Fibroblast of skin of abdomen (primary cell): ENCODE data around the gene TBC1D9.

Experiments used
- DNase-seq: peaks from one replicate; pipeline ENCODE4 v3.0.0-alpha.2; 2013

Gene TBC1D9

DNA sequence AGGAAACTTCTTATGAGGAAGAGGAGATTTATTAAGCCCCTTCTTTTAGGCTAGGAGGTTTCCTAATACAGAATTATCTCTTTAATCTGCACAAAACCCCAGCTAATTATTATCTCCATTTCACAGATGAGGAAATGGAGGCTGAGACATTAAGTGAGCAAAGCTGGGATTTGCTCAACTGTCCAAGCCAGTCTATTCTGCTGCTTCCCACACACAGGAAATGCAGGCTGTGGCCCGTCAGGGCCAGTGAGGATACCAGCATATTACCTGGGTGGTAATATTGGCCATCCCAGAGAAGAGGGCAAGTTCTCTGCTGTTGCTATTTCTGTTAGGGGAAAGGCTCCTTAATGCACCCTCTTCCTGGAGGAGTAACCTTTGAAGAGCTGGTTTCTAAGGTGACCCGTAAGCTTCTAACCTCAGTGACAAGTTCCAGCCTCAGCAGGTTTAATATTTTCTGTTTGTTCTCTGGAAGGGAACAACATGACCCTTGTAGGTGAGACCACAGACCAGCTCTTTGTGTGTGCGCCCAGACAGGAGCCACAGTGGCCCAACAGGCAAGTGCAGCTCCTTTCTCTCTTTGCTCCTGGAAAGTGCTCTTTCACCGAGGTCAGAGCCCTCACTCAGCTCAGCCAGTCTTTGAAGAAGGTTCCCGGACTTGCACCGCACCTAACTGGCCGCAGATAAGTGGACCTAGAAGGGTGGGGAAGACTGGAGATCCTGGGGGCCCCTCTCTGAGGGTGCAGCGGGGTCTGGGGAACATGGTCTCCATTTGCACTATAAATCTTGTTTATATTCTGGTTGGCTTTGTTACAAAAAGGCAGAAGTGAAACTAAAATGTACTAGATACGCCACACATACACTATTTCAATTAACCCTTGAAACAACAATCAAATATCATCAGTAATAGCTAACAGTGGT, 35.5 kb downstream of the TBC1D9 start:
- DNase-seq: no peak

DNA sequence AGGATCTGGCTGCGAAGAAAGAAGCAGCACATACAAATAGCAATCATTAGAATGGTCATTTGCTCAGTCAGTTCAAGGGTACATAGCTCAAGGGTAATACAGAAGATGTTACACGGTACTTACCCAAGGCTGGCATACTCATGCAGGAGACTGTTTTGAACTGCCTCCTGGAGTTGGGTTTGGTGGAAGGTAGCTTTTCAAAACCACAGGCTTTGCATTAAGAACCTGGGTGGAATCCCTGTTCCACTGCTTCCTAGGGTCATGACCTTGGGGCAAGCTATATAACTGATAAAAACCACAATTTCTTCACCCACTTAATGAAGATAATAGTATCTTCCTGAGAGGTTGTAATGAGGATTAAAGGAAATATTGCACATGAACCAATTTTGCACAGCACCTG, 36.5 kb downstream of the TBC1D9 start:
- DNase-seq: no peak

DNA sequence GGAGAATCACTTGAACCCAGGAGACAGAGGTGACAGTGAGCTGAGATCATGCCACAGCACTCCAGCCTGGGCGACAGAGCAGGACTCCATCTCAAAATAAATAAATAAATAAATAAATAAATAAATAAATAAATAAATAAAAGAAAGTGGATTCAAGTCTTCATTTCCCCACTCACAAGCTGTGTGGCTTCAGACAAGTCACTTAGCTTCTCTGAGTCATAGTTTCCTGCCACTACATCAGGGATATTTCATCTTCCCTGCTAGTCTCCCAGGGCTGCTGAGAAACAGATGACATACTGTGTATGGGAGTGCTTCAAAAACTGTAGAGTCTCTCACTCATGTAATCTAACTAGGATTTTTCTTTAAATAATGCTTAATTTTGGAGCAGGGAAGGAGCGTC, 37.2 kb downstream of the TBC1D9 start:
- peak; percentile 68 for DNase-seq

DNA sequence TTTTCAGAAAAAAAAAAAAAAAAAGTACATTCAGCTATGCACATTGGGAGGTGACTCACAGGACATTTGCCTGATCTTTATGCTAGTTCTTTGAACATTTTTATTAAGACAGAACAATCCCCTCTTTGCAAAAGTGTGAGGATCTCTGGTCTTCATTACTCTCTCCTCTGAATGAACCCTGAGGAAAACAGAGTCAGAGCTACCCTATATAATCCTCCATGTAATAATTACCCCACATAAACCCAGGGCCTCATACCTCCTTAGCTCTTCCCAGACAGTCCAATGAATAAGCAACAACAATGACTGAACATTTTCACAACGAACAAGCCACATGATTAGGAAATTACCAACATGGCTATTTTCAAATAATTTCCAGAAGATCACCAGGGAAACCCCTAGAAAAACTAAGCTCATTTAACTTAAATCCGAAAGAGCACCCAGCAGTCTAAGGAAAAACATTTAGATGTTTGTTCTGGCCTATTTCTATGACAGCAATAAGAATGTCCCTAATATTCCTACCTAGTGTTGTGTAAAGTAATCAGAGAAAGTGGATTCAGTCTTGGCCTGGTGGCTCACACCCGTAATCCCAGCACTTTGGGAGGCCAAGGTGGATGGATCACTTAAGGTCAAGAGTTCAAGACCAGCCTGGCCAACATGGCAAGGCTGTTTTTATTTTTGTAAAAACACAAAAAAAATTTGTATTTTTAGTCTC, 37.8 kb downstream of the TBC1D9 start:
- DNase-seq: peak; percentile 65

DNA sequence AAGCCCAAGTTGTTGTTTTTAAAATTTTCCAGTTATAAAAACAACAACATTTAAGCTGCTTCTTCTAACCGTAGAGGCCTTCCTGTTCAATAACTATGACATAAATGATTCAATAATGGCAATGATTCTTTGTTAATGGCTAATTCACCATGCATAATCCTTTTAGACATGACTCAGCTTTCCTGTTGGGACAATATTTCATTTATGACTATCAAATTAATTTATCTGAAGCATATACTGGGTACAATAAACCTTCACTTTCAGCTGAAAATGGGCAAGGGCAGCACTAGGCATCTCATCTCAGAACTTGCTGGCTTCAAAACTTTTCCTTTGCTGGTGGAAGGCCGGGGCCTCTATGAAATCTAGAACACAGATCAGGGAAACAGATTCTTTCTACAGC, 38.9 kb downstream of the TBC1D9 start:
- DNase-seq: no peak

DNA sequence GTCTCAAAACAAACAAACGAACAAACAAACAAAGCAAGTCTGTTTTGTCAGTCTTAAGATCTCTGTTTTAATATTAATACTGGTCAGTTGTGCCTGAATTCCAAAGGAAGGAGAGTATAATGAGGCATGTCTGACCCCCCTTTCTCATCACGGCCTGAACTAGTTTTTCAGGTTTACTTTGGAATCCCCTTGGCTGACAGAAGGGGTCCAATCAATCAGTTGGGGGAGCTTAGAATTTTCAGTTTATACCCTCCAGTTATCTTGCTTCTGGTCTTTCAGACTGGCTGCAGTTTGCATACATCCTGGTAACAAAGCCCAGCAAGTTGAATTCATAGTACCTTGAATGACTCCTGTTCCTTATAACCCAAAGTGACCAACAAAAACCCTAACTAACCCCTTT, 41.1 kb downstream of the TBC1D9 start:
- DNase-seq: no peak

DNA sequence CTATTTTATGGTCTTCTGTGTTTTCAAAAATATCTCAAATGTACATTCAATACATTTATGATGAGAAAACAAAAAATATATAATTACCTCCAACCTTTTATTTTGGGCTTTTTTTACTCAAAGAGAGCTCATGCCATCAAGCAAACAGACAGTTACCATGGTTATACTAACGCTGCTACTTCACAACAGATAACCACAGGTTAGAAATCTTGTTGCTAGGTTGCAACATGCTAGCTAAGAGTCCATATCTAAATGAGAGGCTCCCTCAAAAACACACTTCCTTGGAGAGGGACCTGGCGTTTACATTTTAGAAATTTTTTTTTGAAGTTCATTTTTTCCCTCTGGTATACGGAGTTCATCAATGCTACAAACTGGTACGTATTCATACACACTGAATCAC, 44.3 kb downstream of the TBC1D9 start:
- DNase-seq: no peak

DNA sequence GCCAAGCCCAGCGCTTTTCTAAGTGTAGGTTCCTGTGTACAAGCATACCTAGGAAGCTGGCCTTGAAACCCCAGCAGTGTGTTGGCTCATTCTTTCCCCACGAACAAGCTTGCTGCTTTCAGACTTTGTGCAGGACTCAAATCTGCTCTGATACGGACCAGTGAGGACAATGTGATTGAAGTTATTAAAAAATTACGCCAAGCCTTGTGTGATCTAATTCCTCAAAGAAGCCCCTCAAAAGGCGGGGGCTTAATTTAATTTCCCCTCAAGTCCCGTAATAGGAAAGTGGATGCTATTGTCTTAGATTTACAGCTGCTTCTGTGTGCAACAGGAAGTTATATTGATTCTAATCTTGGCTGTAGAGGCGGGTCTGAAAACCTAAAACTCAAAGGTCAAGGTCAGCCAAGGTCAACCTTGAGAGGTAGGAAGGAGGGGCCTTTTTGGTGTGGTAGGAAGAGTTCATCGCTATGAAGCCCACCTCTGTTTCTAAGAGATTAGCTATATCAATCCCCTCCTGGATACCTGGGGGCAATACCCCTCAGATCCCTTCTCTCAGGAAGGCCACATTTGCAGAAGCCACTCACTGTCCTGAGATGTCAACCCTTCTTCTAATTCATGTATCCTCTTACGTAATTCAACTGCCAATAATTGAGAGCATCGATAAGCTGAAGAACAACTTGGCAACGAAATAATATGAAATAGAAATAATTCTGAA, 45.1 kb downstream of the TBC1D9 start:
- DNase-seq: no peak

DNA sequence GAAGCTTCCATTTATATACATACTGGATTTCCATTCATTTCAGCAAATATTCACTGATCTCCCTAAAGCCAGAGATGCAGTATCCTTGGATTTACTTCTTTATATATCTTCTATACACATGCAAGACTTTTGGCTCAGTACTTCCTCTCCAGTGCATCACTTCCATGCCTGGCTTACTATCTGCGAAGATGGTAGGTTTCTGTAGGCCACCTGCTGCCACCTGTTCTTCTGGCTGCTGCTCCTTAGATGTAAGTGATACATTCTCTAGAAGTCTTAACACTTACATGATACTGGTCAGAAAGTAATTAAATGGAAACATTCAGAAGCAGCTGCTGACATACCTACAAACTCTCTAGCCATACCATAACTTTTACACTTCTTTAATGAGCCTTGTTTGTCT, 48.9 kb downstream of the TBC1D9 start:
- no peak for DNase-seq

DNA sequence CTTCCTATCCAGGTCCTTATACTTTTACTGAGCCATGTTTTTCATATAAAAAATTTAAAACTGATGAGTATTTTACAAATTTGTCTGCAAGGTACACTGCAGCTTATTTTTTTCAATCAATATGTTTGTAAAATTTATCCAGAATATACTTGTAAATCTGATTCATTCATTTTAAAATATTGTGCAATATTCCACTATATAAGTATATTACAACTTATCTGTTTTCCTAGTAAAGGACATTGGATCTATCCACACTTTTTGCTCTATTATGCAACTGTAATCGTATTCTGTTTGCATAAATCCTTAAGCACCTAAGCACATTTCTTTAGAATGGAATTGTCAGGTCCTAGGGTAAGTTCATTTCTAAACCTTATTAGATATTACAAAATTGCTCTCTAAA, 49.5 kb downstream of the TBC1D9 start:
- no peak for DNase-seq

DNA sequence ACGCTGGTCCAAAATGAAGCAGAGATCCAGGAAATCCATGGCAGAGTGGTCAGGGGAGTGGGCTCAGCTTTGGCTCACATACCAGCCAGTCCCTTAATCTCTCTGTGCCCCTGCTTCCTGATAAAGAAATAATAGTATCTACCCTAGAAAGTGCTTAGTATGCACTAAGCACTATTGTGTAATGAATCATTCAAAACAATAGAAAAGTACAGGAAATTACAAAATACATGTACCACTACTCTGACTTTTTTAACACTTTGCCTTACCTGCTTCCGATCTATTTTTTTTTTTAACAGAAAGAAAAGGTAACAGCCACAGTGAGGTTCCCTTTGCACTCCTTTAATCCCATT, 49.9 kb downstream of the TBC1D9 start:
- DNase-seq: no peak

DNA sequence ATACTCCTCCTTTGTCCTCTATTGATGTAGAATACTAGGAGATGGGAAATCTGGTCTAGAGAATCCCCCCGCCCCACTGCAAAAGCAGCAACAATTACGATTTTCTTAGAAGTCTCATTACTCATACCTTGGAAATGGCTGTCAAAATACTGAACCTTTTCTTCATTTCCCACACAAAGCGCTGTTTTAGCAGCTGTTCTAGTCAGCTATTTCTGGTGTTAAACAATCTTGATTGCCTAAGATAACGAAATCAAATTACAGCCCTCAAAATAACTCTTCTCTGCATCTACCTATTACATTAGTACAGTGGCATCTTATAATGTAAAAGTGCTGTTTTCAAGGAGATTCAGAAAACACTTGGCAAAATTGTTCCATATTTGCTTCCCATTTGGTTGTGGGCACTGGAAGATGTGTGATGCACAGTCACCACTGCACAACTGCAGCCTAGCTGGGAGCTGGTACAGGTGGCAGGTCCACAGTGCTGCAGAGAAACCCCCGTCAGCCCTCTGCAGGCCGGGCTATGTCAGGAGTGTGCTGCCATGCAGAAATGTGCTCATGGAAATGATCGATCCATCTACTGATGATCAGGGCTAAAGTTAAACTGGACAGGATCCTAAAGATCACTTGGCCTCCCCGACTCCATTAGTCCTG, 50.4 kb downstream of the TBC1D9 start:
- no peak for DNase-seq

DNA sequence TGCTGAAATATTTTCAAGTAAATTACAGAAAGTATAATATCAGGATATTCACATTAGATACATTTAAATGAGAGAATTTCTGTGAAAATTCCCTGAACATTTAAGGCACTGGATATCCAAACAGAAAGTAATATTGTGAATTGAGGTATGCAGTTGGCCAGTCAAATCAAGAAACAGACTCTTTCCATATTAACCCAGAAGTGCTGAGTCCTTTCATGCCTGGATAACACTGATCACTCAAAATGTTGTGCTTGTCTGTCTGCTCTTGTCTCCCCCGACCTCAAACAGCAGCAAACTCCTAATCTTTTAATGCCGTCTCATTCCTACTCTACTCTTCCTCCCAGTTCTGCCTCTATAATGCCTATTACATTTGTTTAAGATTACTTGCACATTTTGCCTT, 51.2 kb downstream of the TBC1D9 start:
- DNase-seq: no peak

DNA sequence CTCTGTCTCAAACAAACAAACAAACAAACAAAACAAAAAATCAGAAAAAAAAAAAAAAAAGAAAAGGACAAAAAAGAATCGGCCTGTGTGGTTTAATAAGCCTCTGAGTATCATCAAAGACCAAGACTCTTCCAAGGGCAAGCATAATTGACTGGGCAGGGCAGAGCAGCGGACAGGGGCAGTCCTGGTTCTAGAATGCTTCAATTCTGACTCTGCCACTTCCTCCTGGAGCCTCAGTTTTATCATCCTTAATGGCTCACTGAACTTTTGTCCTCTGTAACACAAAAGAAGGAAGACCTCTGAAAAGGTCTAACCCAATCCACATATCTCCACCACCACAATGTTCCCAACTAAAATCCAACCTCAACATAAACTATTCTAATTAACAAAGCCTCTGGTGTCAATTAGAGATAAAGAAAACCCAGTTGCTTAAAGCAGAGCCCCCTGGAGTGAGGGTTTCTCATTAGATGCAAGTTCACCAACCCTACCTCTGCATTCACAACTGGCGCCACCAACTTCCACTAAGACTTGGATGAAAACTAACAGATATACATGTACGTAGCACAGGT, 51.7 kb downstream of the TBC1D9 start:
- DNase-seq: no peak

DNA sequence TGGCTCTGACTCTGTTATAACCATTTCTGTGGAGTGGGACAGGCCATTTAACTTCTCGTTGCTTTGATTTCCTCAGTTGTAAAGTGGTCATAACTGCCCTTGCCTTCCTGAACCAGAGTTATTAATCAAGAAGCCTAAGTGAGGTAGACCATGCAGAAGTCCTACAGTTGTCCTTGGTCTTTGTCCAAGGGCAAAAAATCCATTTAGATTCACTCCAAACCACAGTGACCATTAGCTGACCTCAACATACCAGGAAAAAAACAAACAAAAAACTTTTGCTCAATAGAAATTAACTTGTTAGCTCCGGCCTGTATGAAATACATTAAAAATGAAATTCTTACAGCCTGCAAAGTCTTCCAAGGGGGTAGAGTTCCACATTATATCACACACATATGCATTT, 52.7 kb downstream of the TBC1D9 start:
- no peak for DNase-seq

DNA sequence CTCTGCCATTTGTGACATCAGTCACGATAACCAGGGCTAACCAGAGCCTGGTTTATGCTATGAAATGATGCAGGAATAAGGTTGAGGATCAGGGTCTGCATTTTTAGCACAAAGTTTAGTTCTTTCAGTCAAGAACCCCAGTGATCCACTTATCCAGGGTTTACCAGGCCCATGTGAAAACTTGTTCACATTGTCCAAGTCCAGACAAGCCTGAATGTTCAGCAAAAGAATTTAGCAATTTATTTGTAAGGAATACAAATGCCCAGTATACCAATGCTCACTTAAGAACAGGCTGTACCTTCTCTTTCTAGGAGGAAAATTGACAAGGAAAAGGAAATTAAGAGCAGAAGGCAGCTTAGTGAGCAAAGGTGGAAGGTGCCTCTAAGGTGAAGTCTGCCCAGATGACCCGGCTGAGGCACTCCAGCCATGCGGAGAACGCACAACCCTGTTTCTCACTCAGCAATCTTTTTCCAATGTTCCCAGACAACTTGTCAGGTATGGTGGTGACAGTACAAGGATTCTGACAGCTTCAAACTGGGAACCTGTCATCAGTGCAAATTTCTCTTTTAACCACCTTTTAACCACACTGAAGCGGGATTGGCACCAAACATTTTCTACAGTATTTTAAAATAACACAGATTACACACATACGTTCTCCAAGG, 54.0 kb downstream of the TBC1D9 start:
- DNase-seq: no peak

DNA sequence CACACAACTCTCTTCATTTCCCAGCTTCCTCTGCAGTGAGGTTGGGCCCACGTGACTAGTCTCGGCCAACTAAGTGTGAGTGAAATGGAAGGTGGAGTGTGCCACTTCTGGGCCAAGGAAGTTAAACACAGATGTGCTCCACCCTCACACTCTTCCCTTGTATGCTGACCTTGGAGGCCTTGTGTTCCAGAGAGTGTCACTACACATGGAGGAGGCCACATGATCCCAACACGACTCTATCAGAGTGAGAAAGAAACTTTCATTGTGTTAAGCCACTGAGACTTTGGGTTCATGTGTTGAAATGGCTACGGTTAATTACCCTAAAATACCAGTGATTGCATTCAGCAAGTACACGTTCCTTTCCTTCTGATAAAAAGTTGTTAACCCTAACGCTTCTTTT, 55.1 kb downstream of the TBC1D9 start:
- no peak for DNase-seq

DNA sequence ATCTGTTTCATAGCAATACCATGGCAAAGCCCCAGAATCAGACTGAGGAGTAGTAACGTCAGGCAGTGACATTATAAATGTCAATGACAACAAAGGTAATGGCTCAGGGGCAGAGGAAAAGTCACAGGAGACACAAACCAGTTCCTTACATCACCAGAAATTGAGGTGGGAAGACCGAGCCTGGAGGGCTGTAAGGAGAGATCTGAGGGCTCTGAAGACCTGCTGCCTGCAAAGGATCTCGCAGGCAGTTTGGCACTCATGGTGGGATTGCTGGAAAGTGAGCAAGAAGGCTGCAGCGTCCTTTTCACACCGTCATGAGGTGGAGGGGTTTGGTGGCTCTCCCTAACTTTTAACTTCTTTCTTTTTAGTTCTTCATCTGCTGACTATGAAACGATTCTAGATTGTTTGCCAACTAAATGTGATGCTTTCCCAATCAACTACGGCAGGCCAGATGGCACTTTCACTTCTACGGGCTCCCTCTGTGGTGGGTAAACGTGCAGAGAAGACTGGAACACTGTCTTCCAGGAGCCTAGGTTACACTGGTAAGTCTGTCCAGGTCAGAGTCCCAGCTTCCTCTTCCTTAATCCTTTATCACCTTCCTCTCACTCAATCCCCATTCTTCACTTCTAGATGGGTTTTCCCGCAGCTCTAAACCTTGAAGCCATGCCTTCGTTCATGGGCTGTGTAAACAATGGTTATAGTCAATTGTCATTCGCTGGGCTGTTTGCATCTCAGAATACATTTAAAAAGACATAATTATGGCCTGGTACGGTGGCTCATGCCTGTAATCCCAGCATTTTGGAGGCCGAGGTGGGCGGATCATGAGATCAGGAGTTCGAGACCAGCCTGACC, 58.2 kb downstream of the TBC1D9 start:
- no peak for DNase-seq

DNA sequence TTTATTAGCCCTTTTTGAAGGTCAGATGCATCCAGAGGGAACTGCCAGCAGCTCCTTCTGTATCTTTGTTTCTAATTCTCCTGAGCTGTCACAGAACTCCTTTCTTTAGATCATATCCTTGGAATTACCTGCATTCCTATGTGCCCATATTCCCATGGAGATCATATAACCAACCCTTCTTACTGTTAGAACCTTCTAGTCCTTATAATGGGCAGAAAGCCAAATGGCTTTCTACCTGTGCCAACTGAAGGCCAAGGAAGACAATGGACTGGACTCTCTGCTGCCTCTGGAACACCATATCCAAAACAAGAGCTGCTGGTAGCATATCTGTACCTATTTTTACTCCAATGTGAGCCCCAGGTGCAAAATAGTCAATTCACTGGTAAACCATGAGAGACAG, 60.7 kb downstream of the TBC1D9 start:
- DNase-seq: no peak

DNA sequence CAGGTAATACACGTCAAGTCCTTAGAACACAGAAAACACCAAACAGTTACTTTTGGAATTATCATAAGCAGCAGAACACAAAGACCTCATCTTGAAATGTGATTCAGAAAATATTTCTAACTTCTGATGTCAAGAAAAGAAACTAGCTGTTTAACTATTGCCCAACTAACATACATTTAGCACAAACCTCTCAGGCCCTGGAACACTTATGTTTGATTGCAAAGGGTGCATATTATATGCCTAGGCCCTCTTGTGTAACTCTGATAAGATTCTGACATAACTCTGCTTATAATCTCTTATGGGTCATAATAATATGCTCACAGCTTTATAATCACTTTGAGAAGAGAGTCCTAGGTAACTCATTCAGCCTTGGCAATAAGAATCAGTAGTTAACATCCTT, 62.6 kb downstream of the TBC1D9 start:
- DNase-seq: no peak

DNA sequence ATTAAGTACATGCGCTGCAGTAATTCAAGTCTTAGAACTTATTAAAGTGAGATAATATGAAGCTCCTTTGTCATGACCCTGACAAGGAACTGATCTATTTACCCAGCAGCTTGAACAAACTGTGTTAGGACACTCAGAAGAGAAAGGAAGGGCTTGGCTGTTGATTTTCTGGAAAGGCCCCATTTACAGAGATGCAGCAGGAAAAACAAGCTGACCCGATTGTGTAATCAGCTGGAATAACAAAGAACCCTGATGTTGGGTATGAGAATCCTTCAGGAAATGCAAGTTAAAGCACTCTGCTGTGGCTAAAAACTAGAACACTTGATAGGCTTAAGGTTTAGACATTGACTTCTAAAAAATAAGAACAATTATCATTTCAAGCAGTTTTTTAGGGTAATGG, 64.8 kb downstream of the TBC1D9 start:
- peak; percentile 12 for DNase-seq
